H1 (cell line): ENCODE results near the gene TIMM8A. TPM values are rescaled to one million over a fixed set of nuclear protein-coding genes. Genes with fewer than 3 reads are reported as not detected.

ENCODE experiments used
- CTCF ChIA-PET: fragments of 300-600 bp; sonication (Branson Sonifier 250); formaldehyde crosslinking; loops from one replicate; lab custom pipeline; 2021; ENCODE audit not compliant: partially characterized antibody; lab: Charles Lee
- POLR2A ChIA-PET: fragments of 300-600 bp; sonication (Branson Sonifier 250); formaldehyde crosslinking; loops from one replicate; lab custom pipeline; 2021; ENCODE audit warnings: inconsistent platforms; ENCODE audit not compliant: partially characterized antibody; lab: Charles Lee
- DNase-seq, 2 experiments: peaks; one replicate each; pipeline versions ENCODE4 v3.0.0 to v3.0.0-alpha.2; 2010 to 2022; ENCODE audit warnings: low spot score in 2 of 2, low read depth in 1 of 2, mixed read lengths in 1 of 2
- FAIRE-seq: peaks from 2 replicates; lab custom pipeline; 2011; peaks lifted over from hg19 to GRCh38; lab: Jason Lieb, UNC
- H2AFZ ChIP-seq: 2 replicates; pipeline ENCODE4 v1.8.1; 2012; ENCODE audit warnings: low read length, inconsistent platforms
- H2AK5ac ChIP-seq: 2 replicates; pipeline ENCODE4 v1.6.1; 2013; ENCODE audit warnings: low read depth, low read length
- H2BK120ac ChIP-seq: replicated peaks from 2 replicates; pipeline ENCODE3; 2013; ENCODE audit warnings: low read depth, low read length, inconsistent platforms
- H2BK12ac ChIP-seq: 2 replicates; pipeline ENCODE4 v1.6.1; 2013; ENCODE audit warnings: low read depth, low read length
- H2BK15ac ChIP-seq: 2 replicates; pipeline ENCODE4 v1.6.1; 2013; ENCODE audit warnings: low read length
- H2BK20ac ChIP-seq: 2 replicates; pipeline ENCODE4 v1.6.1; 2013; ENCODE audit warnings: low read length
- H2BK5ac ChIP-seq: 2 replicates; pipeline ENCODE4 v1.6.1; 2013; ENCODE audit warnings: low read depth, low read length
- H3K14ac ChIP-seq: 2 replicates; pipeline ENCODE4 v1.6.1; 2013; ENCODE audit warnings: inconsistent platforms; ENCODE audit not compliant: insufficient read length
- H3K18ac ChIP-seq: 2 replicates; pipeline ENCODE4 v1.6.1; 2013; ENCODE audit warnings: low read length; ENCODE audit errors: extremely low read depth
- H3K23ac ChIP-seq: 2 replicates; pipeline ENCODE4 v1.6.1; 2013; ENCODE audit warnings: inconsistent platforms; ENCODE audit not compliant: insufficient read length
- H3K23me2 ChIP-seq: 2 replicates; pipeline ENCODE4 v1.6.1; 2013; ENCODE audit warnings: low read depth, low read length
- H3K27ac ChIP-seq: 2 replicates; pipeline ENCODE4 v1.6.1; 2011; ENCODE audit warnings: low read depth, low read length, inconsistent platforms
- H3K27me3 ChIP-seq, 4 experiments: replicated peaks in 1 of 4; 1 replicate in 1 of 4; 2 replicates in 3 of 4; pipeline versions ENCODE4 v1.6.1 to v1.8.1; 2011 to 2013; ENCODE audit warnings: low read length in 3 of 4, mild to moderate bottlenecking in 3 of 4, inconsistent platforms in 2 of 4, mixed read lengths in 2 of 4, moderate library complexity in 1 of 4; ENCODE audit not compliant: control insufficient read depth in 3 of 4, insufficient read depth in 3 of 4; ENCODE audit errors: extremely low read depth in 1 of 4
- H3K36me3 ChIP-seq, 4 experiments: 2 replicates each; pipeline versions ENCODE4 v1.6.1 to v1.8.1; 2011 to 2013; ENCODE audit warnings: mild to moderate bottlenecking in 4 of 4, low read length in 3 of 4, moderate library complexity in 2 of 4, control low read depth in 1 of 4, inconsistent platforms in 1 of 4; ENCODE audit not compliant: insufficient read depth in 4 of 4, control insufficient read depth in 2 of 4
- H3K4ac ChIP-seq: replicated peaks from 2 replicates; pipeline ENCODE3; 2013; ENCODE audit warnings: low read length, low read depth, mixed read lengths, inconsistent platforms; ENCODE audit not compliant: insufficient read length
- H3K4me1 ChIP-seq, 4 experiments: replicated peaks in 1 of 4; 1 replicate in 1 of 4; 2 replicates in 3 of 4; pipeline versions ENCODE4 v1.6.1 to v1.8.1; 2011 to 2013; ENCODE audit warnings: low read length in 3 of 4, inconsistent platforms in 2 of 4, mixed read lengths in 1 of 4; ENCODE audit not compliant: insufficient read depth in 4 of 4, control insufficient read depth in 3 of 4
- H3K4me2 ChIP-seq, 2 experiments: 2 replicates each; pipeline versions ENCODE4 v1.6.1 to v1.8.1; 2011 to 2013; ENCODE audit warnings: low read depth in 2 of 2, low read length in 2 of 2, control low read depth in 1 of 2, inconsistent platforms in 1 of 2, mild to moderate bottlenecking in 1 of 2; ENCODE audit not compliant: insufficient read depth in 1 of 2
- H3K4me3 ChIP-seq, 4 experiments: fragments of 200-600, 300-600 bp in 1 of 4; sonication (generic), shearing (Covaris generic), sonication (Bioruptor Twin) in 1 of 4; 2 replicates each; pipeline versions ENCODE4 v1.5.1 to v1.8.1; 2011 to 2016; ENCODE audit warnings: low read length in 4 of 4, low read depth in 3 of 4, control low read depth in 2 of 4, inconsistent platforms in 2 of 4, mild to moderate bottlenecking in 2 of 4, mixed read lengths in 1 of 4, moderate library complexity in 1 of 4; ENCODE audit not compliant: insufficient read depth in 2 of 4; ENCODE audit errors: extremely low read depth in 1 of 4
- H3K56ac ChIP-seq: replicated peaks from 2 replicates; pipeline ENCODE3; 2013; ENCODE audit warnings: low read depth, mild to moderate bottlenecking, mixed read lengths, low read length, inconsistent platforms; ENCODE audit not compliant: insufficient read length
- H3K79me1 ChIP-seq: 2 replicates; pipeline ENCODE4 v1.6.1; 2013; ENCODE audit warnings: low read depth, low read length, control low read depth
- H3K79me2 ChIP-seq, 2 experiments: 2 replicates each; pipeline versions ENCODE4 v1.6.1 to v1.8.1; 2012 to 2013; ENCODE audit warnings: low read length in 2 of 2, mild to moderate bottlenecking in 2 of 2, inconsistent platforms in 1 of 2; ENCODE audit not compliant: insufficient read depth in 2 of 2, control insufficient read depth in 1 of 2
- H3K9ac ChIP-seq, 4 experiments: replicated peaks in 1 of 4; 1 replicate in 1 of 4; 2 replicates in 3 of 4; pipeline versions ENCODE4 v1.6.1 to v1.8.1; 2011 to 2013; ENCODE audit warnings: low read depth in 3 of 4, low read length in 3 of 4, control low read depth in 2 of 4, mild to moderate bottlenecking in 2 of 4, moderate library complexity in 2 of 4, inconsistent platforms in 1 of 4; ENCODE audit errors: extremely low read depth in 1 of 4
- H3K9me3 ChIP-seq, 2 experiments: 2 replicates each; pipeline versions ENCODE4 v1.6.1 to v1.8.1; 2012 to 2013; ENCODE audit warnings: mild to moderate bottlenecking in 2 of 2, moderate library complexity in 2 of 2, control low read depth in 1 of 2, inconsistent platforms in 1 of 2, low read depth in 1 of 2, low read length in 1 of 2, mixed read lengths in 1 of 2; ENCODE audit not compliant: insufficient read depth in 2 of 2
- H4K20me1 ChIP-seq, 2 experiments: replicated peaks in 1 of 2; 2 replicates each; pipeline versions ENCODE3 to v1.8.1; 2011 to 2013; ENCODE audit warnings: inconsistent platforms in 2 of 2, low read length in 2 of 2, mild to moderate bottlenecking in 1 of 2; ENCODE audit not compliant: insufficient read depth in 2 of 2, control insufficient read depth in 1 of 2
- H4K5ac ChIP-seq: 2 replicates; pipeline ENCODE4 v1.6.1; 2013; ENCODE audit warnings: low read length, low read depth, mixed read lengths, inconsistent platforms; ENCODE audit not compliant: insufficient read length
- H4K8ac ChIP-seq: 2 replicates; pipeline ENCODE4 v1.8.0; 2013; ENCODE audit warnings: mild to moderate bottlenecking, moderate library complexity, low read length, inconsistent platforms; ENCODE audit not compliant: insufficient read depth; ENCODE audit errors: extremely low read depth
- H4K91ac ChIP-seq: replicated peaks from 2 replicates; pipeline ENCODE3; 2013; ENCODE audit warnings: low read length, mixed read lengths, inconsistent platforms; ENCODE audit not compliant: insufficient read length
- CHD1 ChIP-seq: IDR thresholded peaks from 2 replicates; pipeline ENCODE4 v1.6.1; 2012; ENCODE audit warnings: low read depth, low read length, improper control_type of control experiment
- KDM4A ChIP-seq: IDR thresholded peaks from one replicate; pipeline ENCODE4 v1.7.1; 2012; ENCODE audit warnings: low read depth, mild to moderate bottlenecking, moderate library complexity, low read length, inconsistent platforms; ENCODE audit not compliant: severe bottlenecking
- POLR2A ChIP-seq, 2 experiments: IDR thresholded peaks; 1 replicate in 1 of 2; 2 replicates in 1 of 2; pipeline ENCODE4 v1.6.1; 2011; ENCODE audit warnings: low read depth in 2 of 2, low read length in 2 of 2, mild to moderate bottlenecking in 2 of 2; ENCODE audit errors: control extremely low read depth in 1 of 2
- POLR2AphosphoS5 ChIP-seq: IDR thresholded peaks from 2 replicates; pipeline ENCODE4 v1.6.1; 2011; ENCODE audit warnings: low read depth, low read length
- SIN3A ChIP-seq, 2 experiments: IDR thresholded peaks in 1 of 2; conservative IDR thresholded peaks in 1 of 2; 2 replicates each; pipeline ENCODE4 v1.6.1; 2011 to 2012; ENCODE audit warnings: low read length in 2 of 2, improper control_type of control experiment in 1 of 2, low read depth in 1 of 2, mild to moderate bottlenecking in 1 of 2
- USF2 ChIP-seq: IDR thresholded peaks from 2 replicates; pipeline ENCODE4 v1.6.1; 2011; ENCODE audit warnings: low read length, improper control_type of control experiment
- polyA plus RNA-seq, 7 experiments: library from polyadenylated mRNA; depleted of rRNA in 3 of 7; stranded (reverse) in 5 of 7; unstranded in 2 of 7; fragments of >200 nt in 5 of 7; fragments of 200-250 nt in 2 of 7; gene quantifications; 1 replicate in 5 of 7; 2 replicates in 1 of 7; 4 replicates in 1 of 7; pipeline versions ENCODE4 v1.2.1 to v1.2.3, GENCODE V29; 2011 to 2013; ENCODE audit warnings: missing spikeins in 2 of 7, mixed read lengths in 2 of 7
- total RNA-seq: library from RNA; stranded (reverse); fragmentation: NEBNext Ultra II Directional; extraction: Animal tissue kit (Norgen Biotek cat#: 25700); gene quantifications from 2 replicates; pipeline ENCODE4 v1.2.1, GENCODE V29; 2021

The TIMM8A gene
- total and polyA plus RNA-seq, 2 of the 8 experiments (the other 6 are each of a cell fraction or from before 2014, with no cell fraction given): 16.1 to 38.1 TPM

- Histone ChIP-seq H4K8ac (no peak overlapping the region), H2AFZ (no peak overlapping the region), H3K4ac (no peak overlapping the region), H4K5ac (no peak overlapping the region), H3K4me3 (no peak overlapping the region), H3K23me2 (peaks cover 4% of the 10 kb centered on the region; the same call in 1 of the 2 replicates), H3K9me3 (no peaks in the 10 kb centered on the region), H2AK5ac (no peak overlapping the region), H4K20me1 (peaks cover 0 to 2% of the 10 kb centered on the region in 2 experiments), H2BK5ac (no peak overlapping the region), H3K27me3 (no peaks in the 10 kb centered on the region), H3K36me3 (peaks cover 6 to 45% (median 18%) of the 10 kb centered on the region in 4 experiments), H3K4me2 (no peak overlapping the region), H3K9ac (no peak overlapping the region; a peak in 1 of 7 replicates), H3K4me1 (no peaks in the 10 kb centered on the region; a peak in 1 of 7 replicates), H3K18ac (no peak overlapping the region), H4K91ac (no peak overlapping the region), H2BK120ac (no peak overlapping the region), H2BK15ac (no peak overlapping the region), H2BK12ac (no peak overlapping the region), H3K79me1 (no peaks in the 10 kb centered on the region), H3K27ac (no peak overlapping the region), H3K79me2 (peaks cover 0 to 23% of the 10 kb centered on the region in 2 experiments; a peak in 2 of 4 replicates), H3K14ac (no peak overlapping the region), H3K23ac (no peak overlapping the region), H2BK20ac (no peak overlapping the region), H3K56ac (no peak overlapping the region)
- no peak for FAIRE-seq
- POLR2A ChIA-PET: interaction anchor here (0.6 to 2.1 kb wide), 7 partner anchors 10 to 362 kb away, joined by 3 to 14 read pairs (median 3); partner anchors contain the start of gene GLA
- CTCF ChIA-PET: no interaction called here
- no peak for DNase-seq
- TF ChIP-seq SIN3A (conservative IDR thresholded peaks at IDR 0.05 in 1 of 2, IDR thresholded peaks at IDR 0.05 in 1 of 2; ENCODE audit: low read depth in 1 of 2, low read length in 2 of 2) (no peak), POLR2A (IDR thresholded peaks at IDR 0.05; ENCODE audit: control extremely low read depth in 1 of 2, low read depth in 2 of 2, low read length in 2 of 2) (peak in 1 of 2 experiments; percentile 68; a peak in 1 of 3 replicates), USF2 (no peak), POLR2AphosphoS5 (peak; percentile 68), KDM4A (no peak), CHD1 (no peak)
Observed at GRCh38 chrX:101394372-101394771, 45.8 kb upstream of the TIMM8A start.
